Measurements from ENCODE around the gene SF3B6.

GRCh38 chr2:24104906-24105305 lies 28.8 kb upstream of the SF3B6 start:
- TF ChIP-seq POLR2AphosphoS5 (IDR thresholded peaks at IDR 0.05) (no peak), POLR2A (IDR thresholded peaks at IDR 0.05) (no peak)
- TF ChIP-seq, protein P1, sequence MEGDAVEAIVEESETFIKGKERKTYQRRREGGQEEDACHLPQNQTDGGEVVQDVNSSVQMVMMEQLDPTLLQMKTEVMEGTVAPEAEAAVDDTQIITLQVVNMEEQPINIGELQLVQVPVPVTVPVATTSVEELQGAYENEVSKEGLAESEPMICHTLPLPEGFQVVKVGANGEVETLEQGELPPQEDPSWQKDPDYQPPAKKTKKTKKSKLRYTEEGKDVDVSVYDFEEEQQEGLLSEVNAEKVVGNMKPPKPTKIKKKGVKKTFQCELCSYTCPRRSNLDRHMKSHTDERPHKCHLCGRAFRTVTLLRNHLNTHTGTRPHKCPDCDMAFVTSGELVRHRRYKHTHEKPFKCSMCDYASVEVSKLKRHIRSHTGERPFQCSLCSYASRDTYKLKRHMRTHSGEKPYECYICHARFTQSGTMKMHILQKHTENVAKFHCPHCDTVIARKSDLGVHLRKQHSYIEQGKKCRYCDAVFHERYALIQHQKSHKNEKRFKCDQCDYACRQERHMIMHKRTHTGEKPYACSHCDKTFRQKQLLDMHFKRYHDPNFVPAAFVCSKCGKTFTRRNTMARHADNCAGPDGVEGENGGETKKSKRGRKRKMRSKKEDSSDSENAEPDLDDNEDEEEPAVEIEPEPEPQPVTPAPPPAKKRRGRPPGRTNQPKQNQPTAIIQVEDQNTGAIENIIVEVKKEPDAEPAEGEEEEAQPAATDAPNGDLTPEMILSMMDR (IDR thresholded peaks at IDR 0.05) = no peak

All from breast epithelium (tissue), 3 donors.